ENCODE measurements around the gene ERICH6.
A peak's percentile ranks its signal among the peaks of the same experiment; 100 is the strongest.

ERICH6 gene

DNA sequence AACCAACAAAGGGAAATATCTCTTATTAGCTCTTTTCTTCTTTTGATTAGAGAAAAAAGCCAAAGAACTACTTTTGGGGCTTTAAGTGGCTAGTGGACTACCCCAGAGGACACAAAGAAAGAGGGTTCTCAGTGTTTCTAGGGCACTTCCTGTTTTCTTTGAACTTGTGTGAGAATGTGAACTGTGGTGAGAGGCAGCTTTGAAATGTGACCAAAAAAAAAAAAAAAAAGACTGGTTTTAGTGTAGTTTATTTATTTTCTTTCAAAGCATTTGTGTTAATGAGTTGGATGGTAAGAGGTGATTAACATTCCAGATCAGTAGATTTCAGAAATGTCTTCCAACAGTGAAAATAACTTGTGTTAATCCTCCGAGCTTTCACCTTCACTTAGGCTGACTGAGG is 68.2 kb downstream of the ERICH6 start:
- Histone ChIP-seq H2BK12ac (ENCODE audit: low read length in 2 of 2) (no peak overlapping the region), H2AK5ac (ENCODE audit: low read length, severe bottlenecking) (no peak overlapping the region), H3K4me1 (ENCODE audit: control insufficient read depth, insufficient read depth, low read depth, low read length) (no peaks in the 10 kb centered on the region), H3K4me3 (ENCODE audit: insufficient read depth in 1 of 2, low read depth in 1 of 2, low read length in 2 of 2) (no peak overlapping the region), H2AFZ (ENCODE audit: low read depth, low read length) (no peak overlapping the region), H3K23ac (ENCODE audit: low read length in 2 of 2) (no peak overlapping the region), H3K36me3 (ENCODE audit: control insufficient read depth in 1 of 2, insufficient read depth in 2 of 2, low read depth in 1 of 2, low read length in 2 of 2) (peaks cover 6 to 14% of the 10 kb centered on the region in 2 experiments), H3K27ac (ENCODE audit: low read length, poor library complexity, severe bottlenecking) (no peak overlapping the region), H3K18ac (ENCODE audit: low read depth in 1 of 2, low read length in 2 of 2) (no peak overlapping the region), H3K9ac (ENCODE audit: low read length) (no peak overlapping the region), H2BK5ac (ENCODE audit: low read depth, low read length, poor library complexity, severe bottlenecking) (no peak overlapping the region), H2BK120ac (ENCODE audit: low read depth, low read length) (no peak overlapping the region), H3K4ac (ENCODE audit: low read depth in 1 of 2, low read length in 2 of 2) (no peak overlapping the region), H4K91ac (ENCODE audit: low read length) (no peak overlapping the region), H4K8ac (ENCODE audit: low read length) (no peak overlapping the region), H3K14ac (ENCODE audit: low read length in 2 of 2) (no peak overlapping the region), H3K9me3 (ENCODE audit: control insufficient read depth, low read length) (no peaks in the 10 kb centered on the region), H2BK15ac (ENCODE audit: low read depth, poor library complexity, severe bottlenecking) (no peak overlapping the region), H3K79me1 (replicated peaks; ENCODE audit: low read length, poor library complexity, severe bottlenecking) (peaks cover 4% of the 10 kb centered on the region), H3K4me2 (ENCODE audit: low read length, poor library complexity, severe bottlenecking) (no peak overlapping the region), H3K27me3 (ENCODE audit: control insufficient read depth in 1 of 2, insufficient read depth in 1 of 2, low read length in 2 of 2) (no peaks in the 10 kb centered on the region)
- peak; percentile 18 for DNase-seq
- WGBS = no CpG with 5 or more reads among the region's 1 CpG

DNA sequence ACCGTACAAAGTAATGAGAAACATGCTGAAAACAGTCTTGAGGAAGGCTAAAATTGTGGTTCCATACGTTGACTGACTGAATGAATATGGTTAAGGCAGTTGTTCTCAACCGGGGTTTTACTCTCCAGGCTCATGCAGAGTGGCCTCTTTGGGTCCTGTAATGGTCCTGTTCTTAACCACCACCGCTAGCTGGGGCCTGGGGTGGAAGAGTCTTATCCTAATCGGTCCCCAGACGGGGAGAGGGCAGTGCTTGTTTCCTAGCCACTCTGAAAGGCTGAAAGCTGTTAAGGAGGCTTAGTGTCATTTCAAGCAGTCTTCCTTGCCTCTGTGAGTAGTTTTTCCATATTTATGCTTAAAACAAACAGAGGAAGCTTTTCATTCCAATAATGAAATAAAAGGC is 68.6 kb downstream of the ERICH6 start:
- Histone ChIP-seq H3K9me3 (ENCODE audit: control insufficient read depth, low read length) (no peaks in the 10 kb centered on the region), H3K14ac (ENCODE audit: low read length in 2 of 2) (no peak overlapping the region), H3K9ac (ENCODE audit: low read length) (no peak overlapping the region), H2BK12ac (ENCODE audit: low read length in 2 of 2) (no peak overlapping the region), H3K23ac (ENCODE audit: low read length in 2 of 2) (no peak overlapping the region), H4K8ac (ENCODE audit: low read length) (no peak overlapping the region), H3K4me1 (ENCODE audit: control insufficient read depth, insufficient read depth, low read depth, low read length) (no peaks in the 10 kb centered on the region), H3K79me1 (replicated peaks; ENCODE audit: low read length, poor library complexity, severe bottlenecking) (peaks cover 4% of the 10 kb centered on the region), H4K91ac (ENCODE audit: low read length) (no peak overlapping the region), H3K4ac (ENCODE audit: low read depth in 1 of 2, low read length in 2 of 2) (no peak overlapping the region), H2BK5ac (ENCODE audit: low read depth, low read length, poor library complexity, severe bottlenecking) (no peak overlapping the region), H3K18ac (ENCODE audit: low read depth in 1 of 2, low read length in 2 of 2) (peak overlapping the region in 1 of 2 experiments; percentile 11), H2AFZ (ENCODE audit: low read depth, low read length) (peak overlapping the region; percentile 14), H2AK5ac (ENCODE audit: low read length, severe bottlenecking) (no peak overlapping the region), H3K4me3 (ENCODE audit: insufficient read depth in 1 of 2, low read depth in 1 of 2, low read length in 2 of 2) (no peak overlapping the region), H3K27ac (ENCODE audit: low read length, poor library complexity, severe bottlenecking) (no peak overlapping the region), H3K36me3 (ENCODE audit: control insufficient read depth in 1 of 2, insufficient read depth in 2 of 2, low read depth in 1 of 2, low read length in 2 of 2) (peaks cover 6 to 19% of the 10 kb centered on the region in 2 experiments), H2BK15ac (ENCODE audit: low read depth, poor library complexity, severe bottlenecking) (no peak overlapping the region), H3K27me3 (ENCODE audit: control insufficient read depth in 1 of 2, insufficient read depth in 1 of 2, low read length in 2 of 2) (no peaks in the 10 kb centered on the region), H3K4me2 (ENCODE audit: low read length, poor library complexity, severe bottlenecking) (no peak overlapping the region), H2BK120ac (ENCODE audit: low read depth, low read length) (no peak overlapping the region)
- peak; percentile 11 for DNase-seq
- 83% methylated on average over 6 of the region's 6 CpGs for WGBS

DNA sequence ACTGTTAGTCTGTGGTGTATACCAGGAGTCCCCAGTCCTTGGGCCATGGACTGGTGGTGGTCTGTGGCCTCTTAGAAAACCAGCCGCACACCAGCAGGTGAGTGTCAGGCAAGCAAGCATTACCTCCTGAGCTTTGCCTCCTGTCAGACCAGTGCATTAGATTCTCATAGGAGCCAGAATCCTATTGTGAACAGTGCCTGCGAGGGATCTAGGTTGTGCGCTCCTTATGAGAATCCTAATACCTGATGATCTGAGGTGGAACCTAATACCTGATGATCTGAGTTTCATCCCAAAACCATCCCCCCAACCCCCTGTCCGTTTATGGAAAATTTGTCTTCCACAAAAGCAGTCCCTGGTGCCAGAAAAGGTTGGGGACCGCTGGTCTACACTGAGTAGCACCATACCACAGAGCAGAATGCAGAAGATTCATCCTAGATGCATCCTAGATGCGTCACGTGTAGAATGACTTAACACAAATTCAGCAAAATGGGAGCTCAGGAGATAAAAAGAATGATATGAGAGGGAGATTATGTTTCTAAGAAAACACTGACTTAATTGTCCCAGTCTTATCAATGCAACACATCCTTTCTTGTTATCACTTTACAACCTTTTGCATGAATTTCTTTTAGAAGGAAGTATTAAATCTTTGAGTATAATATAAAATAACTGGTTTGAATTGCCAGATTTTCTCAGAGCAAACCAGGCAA is 72.1 kb downstream of the ERICH6 start:
- no peak overlapping the region for H3K18ac ChIP-seq (ENCODE audit: low read depth in 1 of 2, low read length in 2 of 2)
- H3K4me2 ChIP-seq (ENCODE audit: low read length, poor library complexity, severe bottlenecking) = no peak overlapping the region
- H3K27ac ChIP-seq (ENCODE audit: low read length, poor library complexity, severe bottlenecking) = no peak overlapping the region
- no peak overlapping the region for H4K8ac ChIP-seq (ENCODE audit: low read length)
- H3K9me3 ChIP-seq (ENCODE audit: control insufficient read depth, low read length) = no peaks in the 10 kb centered on the region
- no peaks in the 10 kb centered on the region for H3K4me1 ChIP-seq (ENCODE audit: control insufficient read depth, insufficient read depth, low read depth, low read length)
- no peak overlapping the region for H3K14ac ChIP-seq (ENCODE audit: low read length in 2 of 2)
- 98% methylated on average over 5 of the region's 7 CpGs for WGBS
- no peak for DNase-seq
- no peaks in the 10 kb centered on the region for H3K27me3 ChIP-seq (ENCODE audit: control insufficient read depth in 1 of 2, insufficient read depth in 1 of 2, low read length in 2 of 2)
- H3K36me3 ChIP-seq (ENCODE audit: control insufficient read depth in 1 of 2, insufficient read depth in 2 of 2, low read depth in 1 of 2, low read length in 2 of 2) = peaks cover 8 to 44% of the 10 kb centered on the region in 2 experiments
- no peak overlapping the region for H2AK5ac ChIP-seq (ENCODE audit: low read length, severe bottlenecking)
- no peak overlapping the region for H4K91ac ChIP-seq (ENCODE audit: low read length)
- no peak overlapping the region for H3K23ac ChIP-seq (ENCODE audit: low read length in 2 of 2)
- H3K4ac ChIP-seq (ENCODE audit: low read depth in 1 of 2, low read length in 2 of 2) = no peak overlapping the region
- H2BK5ac ChIP-seq (ENCODE audit: low read depth, low read length, poor library complexity, severe bottlenecking) = no peak overlapping the region
- no peak overlapping the region for H2BK15ac ChIP-seq (ENCODE audit: low read depth, poor library complexity, severe bottlenecking)
- no peak overlapping the region for H3K4me3 ChIP-seq (ENCODE audit: insufficient read depth in 1 of 2, low read depth in 1 of 2, low read length in 2 of 2)
- no peak overlapping the region for H2BK12ac ChIP-seq (ENCODE audit: low read length in 2 of 2)
- no peak overlapping the region for H2BK120ac ChIP-seq (ENCODE audit: low read depth, low read length)
- no peak overlapping the region for H3K9ac ChIP-seq (ENCODE audit: low read length)
- H3K79me1 ChIP-seq (replicated peaks; ENCODE audit: low read length, poor library complexity, severe bottlenecking) = peaks cover 6% of the 10 kb centered on the region
- no peak overlapping the region for H2AFZ ChIP-seq (ENCODE audit: low read depth, low read length)

DNA sequence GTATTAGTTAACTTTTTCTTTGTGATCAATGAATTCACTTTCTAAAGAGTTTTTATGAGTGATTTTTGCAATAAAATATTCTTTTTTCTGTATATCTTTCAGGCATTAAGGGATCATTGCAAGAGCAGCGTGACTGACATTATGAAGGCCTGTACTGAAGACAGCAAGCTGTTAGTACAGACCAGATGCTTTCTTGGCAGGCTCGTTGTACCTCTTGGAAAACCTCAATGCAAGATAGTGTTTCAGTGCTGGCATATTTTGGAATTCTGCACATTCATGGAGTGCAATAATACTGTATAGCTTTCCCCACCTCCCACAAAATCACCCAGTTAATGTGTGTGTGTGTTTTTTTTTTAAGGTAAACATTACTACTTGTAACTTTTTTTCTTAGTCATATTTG is 76.2 kb downstream of the ERICH6 start:
- H3K79me1 ChIP-seq (replicated peaks; ENCODE audit: low read length, poor library complexity, severe bottlenecking) = peaks cover 9% of the 10 kb centered on the region
- no peak overlapping the region for H4K8ac ChIP-seq (ENCODE audit: low read length)
- H3K4me1 ChIP-seq (ENCODE audit: control insufficient read depth, insufficient read depth, low read depth, low read length) = no peaks in the 10 kb centered on the region
- H2BK5ac ChIP-seq (ENCODE audit: low read depth, low read length, poor library complexity, severe bottlenecking) = no peak overlapping the region
- no peak overlapping the region for H2BK15ac ChIP-seq (ENCODE audit: low read depth, poor library complexity, severe bottlenecking)
- H3K18ac ChIP-seq (ENCODE audit: low read depth in 1 of 2, low read length in 2 of 2) = no peak overlapping the region
- H3K14ac ChIP-seq (ENCODE audit: low read length in 2 of 2) = no peak overlapping the region
- no peak overlapping the region for H3K4ac ChIP-seq (ENCODE audit: low read depth in 1 of 2, low read length in 2 of 2)
- no peak overlapping the region for H2BK120ac ChIP-seq (ENCODE audit: low read depth, low read length)
- H3K27me3 ChIP-seq (ENCODE audit: control insufficient read depth in 1 of 2, insufficient read depth in 1 of 2, low read length in 2 of 2) = no peaks in the 10 kb centered on the region
- peaks cover 11 to 69% of the 10 kb centered on the region in 2 experiments for H3K36me3 ChIP-seq (ENCODE audit: control insufficient read depth in 1 of 2, insufficient read depth in 2 of 2, low read depth in 1 of 2, low read length in 2 of 2)
- H3K27ac ChIP-seq (ENCODE audit: low read length, poor library complexity, severe bottlenecking) = no peak overlapping the region
- no peak for DNase-seq
- no peak overlapping the region for H4K91ac ChIP-seq (ENCODE audit: low read length)
- WGBS = 100% methylated on average over 1 of the region's 2 CpGs
- no peak overlapping the region for H3K4me2 ChIP-seq (ENCODE audit: low read length, poor library complexity, severe bottlenecking)
- no peak overlapping the region for H2AFZ ChIP-seq (ENCODE audit: low read depth, low read length)
- no peak overlapping the region for H3K23ac ChIP-seq (ENCODE audit: low read length in 2 of 2)
- H3K9ac ChIP-seq (ENCODE audit: low read length) = no peak overlapping the region
- no peaks in the 10 kb centered on the region for H3K9me3 ChIP-seq (ENCODE audit: control insufficient read depth, low read length)
- no peak overlapping the region for H3K4me3 ChIP-seq (ENCODE audit: insufficient read depth in 1 of 2, low read depth in 1 of 2, low read length in 2 of 2)
- no peak overlapping the region for H2AK5ac ChIP-seq (ENCODE audit: low read length, severe bottlenecking)
- no peak overlapping the region for H2BK12ac ChIP-seq (ENCODE audit: low read length in 2 of 2)
